ENCODE results near the gene ELN.

DNA sequence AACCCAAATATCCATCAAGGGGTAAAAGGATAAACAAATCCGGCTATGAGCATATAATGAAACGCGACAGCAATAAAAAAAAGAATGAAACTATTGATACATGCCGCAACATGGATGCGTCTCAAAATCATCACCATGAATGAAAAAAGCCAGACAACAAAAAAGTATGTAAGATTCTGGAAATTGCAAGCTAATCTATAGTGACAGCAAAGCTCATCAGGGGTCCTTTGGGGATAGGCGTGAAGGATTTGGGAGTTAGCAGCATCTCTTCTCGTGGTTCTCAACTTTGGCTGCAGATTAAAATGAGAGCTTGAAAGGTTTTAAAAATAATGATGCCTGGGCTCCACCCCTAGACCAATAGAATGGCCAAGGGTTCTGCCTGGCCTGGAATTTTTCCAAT is 46.0 kb upstream of the ELN start:
- TF ChIP-seq, protein P1, sequence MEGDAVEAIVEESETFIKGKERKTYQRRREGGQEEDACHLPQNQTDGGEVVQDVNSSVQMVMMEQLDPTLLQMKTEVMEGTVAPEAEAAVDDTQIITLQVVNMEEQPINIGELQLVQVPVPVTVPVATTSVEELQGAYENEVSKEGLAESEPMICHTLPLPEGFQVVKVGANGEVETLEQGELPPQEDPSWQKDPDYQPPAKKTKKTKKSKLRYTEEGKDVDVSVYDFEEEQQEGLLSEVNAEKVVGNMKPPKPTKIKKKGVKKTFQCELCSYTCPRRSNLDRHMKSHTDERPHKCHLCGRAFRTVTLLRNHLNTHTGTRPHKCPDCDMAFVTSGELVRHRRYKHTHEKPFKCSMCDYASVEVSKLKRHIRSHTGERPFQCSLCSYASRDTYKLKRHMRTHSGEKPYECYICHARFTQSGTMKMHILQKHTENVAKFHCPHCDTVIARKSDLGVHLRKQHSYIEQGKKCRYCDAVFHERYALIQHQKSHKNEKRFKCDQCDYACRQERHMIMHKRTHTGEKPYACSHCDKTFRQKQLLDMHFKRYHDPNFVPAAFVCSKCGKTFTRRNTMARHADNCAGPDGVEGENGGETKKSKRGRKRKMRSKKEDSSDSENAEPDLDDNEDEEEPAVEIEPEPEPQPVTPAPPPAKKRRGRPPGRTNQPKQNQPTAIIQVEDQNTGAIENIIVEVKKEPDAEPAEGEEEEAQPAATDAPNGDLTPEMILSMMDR (IDR thresholded peaks at IDR 0.05): no peak
- no peak for TF ChIP-seq POLR2A (IDR thresholded peaks at IDR 0.05)
